SU-DHL-6 (cell line): ENCODE measurements around the gene MS4A18.

Source experiments
- H2AFZ ChIP-seq: fragments of 200-600 bp; sonication (generic); 2 replicates; pipeline ENCODE4 v1.6.1; 2014; ENCODE audit warnings: low read depth, mild to moderate bottlenecking, moderate library complexity, mixed read lengths, antibody characterized with exemption, low read length; ENCODE audit not compliant: severe bottlenecking
- H3F3A ChIP-seq: fragments of 200-600 bp; shearing (Covaris generic); 2 replicates; pipeline ENCODE4 v1.6.0; 2016; ENCODE audit warnings: antibody characterized with exemption, mild to moderate bottlenecking; ENCODE audit not compliant: insufficient read depth
- H3K27ac ChIP-seq: fragments of 200-600 bp; sonication (generic); 2 replicates; pipeline ENCODE4 v1.5.1; 2016; ENCODE audit warnings: low read depth, mild to moderate bottlenecking, low read length, moderate library complexity, mixed read lengths
- H3K27me3 ChIP-seq: fragments of 200-600 bp; sonication (generic), shearing (Covaris generic); 2 replicates; pipeline ENCODE4 v1.6.0; 2014; ENCODE audit warnings: mild to moderate bottlenecking, low read length
- H3K36me3 ChIP-seq: fragments of 200-600 bp; sonication (generic); 2 replicates; pipeline ENCODE4 v1.6.1; 2014; ENCODE audit warnings: mild to moderate bottlenecking, low read length, mixed read lengths
- H3K4me2 ChIP-seq: fragments of 300-600, 200-600 bp; shearing (Covaris generic), sonication (generic); 2 replicates; pipeline ENCODE4 v1.6.0; 2014; ENCODE audit warnings: low read length, low read depth, mild to moderate bottlenecking; ENCODE audit not compliant: poor library complexity, severe bottlenecking
- H3K4me3 ChIP-seq: fragments of 200-600 bp; sonication (generic); 2 replicates; pipeline ENCODE4 v1.5.1; 2014; ENCODE audit warnings: antibody characterized with exemption, low read length, mild to moderate bottlenecking, mixed read lengths; ENCODE audit not compliant: insufficient read depth, poor library complexity, severe bottlenecking
- H3K79me2 ChIP-seq: fragments of 200-600 bp; sonication (generic); 2 replicates; pipeline ENCODE4 v1.6.1; 2014; ENCODE audit warnings: mild to moderate bottlenecking, low read length, moderate library complexity; ENCODE audit not compliant: insufficient read depth
- H3K9ac ChIP-seq: fragments of 200-600 bp; sonication (generic); 2 replicates; pipeline ENCODE4 v1.7.0; 2014; ENCODE audit warnings: mild to moderate bottlenecking, low read length
- H3K9me2 ChIP-seq: fragments of 200-600 bp; sonication (generic); replicated peaks from 2 replicates; pipeline ENCODE4 v1.6.1; 2014; ENCODE audit warnings: low read length; ENCODE audit not compliant: insufficient read depth
- H3K9me3 ChIP-seq: fragments of 200-600 bp; sonication (generic); 2 replicates; pipeline ENCODE4 v1.6.1; 2014; ENCODE audit warnings: low read length, mixed read lengths; ENCODE audit not compliant: insufficient read depth
- H4K20me1 ChIP-seq: fragments of 200-600 bp; sonication (generic); 2 replicates; pipeline ENCODE4 v1.6.1; 2014; ENCODE audit warnings: low read depth, mild to moderate bottlenecking, antibody characterized with exemption, low read length, moderate library complexity, mixed read lengths
- EZH2phosphoT487 ChIP-seq: fragments of 200-600 bp; sonication (generic), shearing (Covaris generic); conservative IDR thresholded peaks from 2 replicates; pipeline ENCODE4 v1.6.1; 2018; ENCODE audit warnings: mild to moderate bottlenecking, antibody characterized with exemption, low read length, moderate library complexity, mixed read lengths
- TF ChIP-seq, protein P1 (sequence below): fragments of 200-600 bp; sonication (generic); IDR thresholded peaks from one replicate; pipeline ENCODE4 v1.5.1; 2017; ENCODE audit warnings: antibody characterized with exemption, mild to moderate bottlenecking, low read length, moderate library complexity; ENCODE audit not compliant: insufficient read depth, poor library complexity, severe bottlenecking

Gene MS4A18

GRCh38 chr11:60747359-60747873 is 22.9 kb downstream of the MS4A18 start:
- Histone ChIP-seq H3K27me3 (0 out of 2 replicates have a peak, but pooled peaks cover 2% of the 10 kb centered on the region), H3K9me2 (no peaks in the 10 kb centered on the region), H2AFZ (no peak overlapping the region), H3K4me3 (no peak overlapping the region), H3K9ac (no peak overlapping the region), H3K36me3 (no peaks in the 10 kb centered on the region), H3K27ac (no peak overlapping the region), H3K79me2 (no peaks in the 10 kb centered on the region), H3K9me3 (no peaks in the 10 kb centered on the region), H3F3A (no peaks in the 10 kb centered on the region), H4K20me1 (no peaks in the 10 kb centered on the region), H3K4me2 (no peak overlapping the region)
- TF ChIP-seq, protein P1, sequence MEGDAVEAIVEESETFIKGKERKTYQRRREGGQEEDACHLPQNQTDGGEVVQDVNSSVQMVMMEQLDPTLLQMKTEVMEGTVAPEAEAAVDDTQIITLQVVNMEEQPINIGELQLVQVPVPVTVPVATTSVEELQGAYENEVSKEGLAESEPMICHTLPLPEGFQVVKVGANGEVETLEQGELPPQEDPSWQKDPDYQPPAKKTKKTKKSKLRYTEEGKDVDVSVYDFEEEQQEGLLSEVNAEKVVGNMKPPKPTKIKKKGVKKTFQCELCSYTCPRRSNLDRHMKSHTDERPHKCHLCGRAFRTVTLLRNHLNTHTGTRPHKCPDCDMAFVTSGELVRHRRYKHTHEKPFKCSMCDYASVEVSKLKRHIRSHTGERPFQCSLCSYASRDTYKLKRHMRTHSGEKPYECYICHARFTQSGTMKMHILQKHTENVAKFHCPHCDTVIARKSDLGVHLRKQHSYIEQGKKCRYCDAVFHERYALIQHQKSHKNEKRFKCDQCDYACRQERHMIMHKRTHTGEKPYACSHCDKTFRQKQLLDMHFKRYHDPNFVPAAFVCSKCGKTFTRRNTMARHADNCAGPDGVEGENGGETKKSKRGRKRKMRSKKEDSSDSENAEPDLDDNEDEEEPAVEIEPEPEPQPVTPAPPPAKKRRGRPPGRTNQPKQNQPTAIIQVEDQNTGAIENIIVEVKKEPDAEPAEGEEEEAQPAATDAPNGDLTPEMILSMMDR, result no peak
- TF ChIP-seq EZH2phosphoT487, result no peak

DNA sequence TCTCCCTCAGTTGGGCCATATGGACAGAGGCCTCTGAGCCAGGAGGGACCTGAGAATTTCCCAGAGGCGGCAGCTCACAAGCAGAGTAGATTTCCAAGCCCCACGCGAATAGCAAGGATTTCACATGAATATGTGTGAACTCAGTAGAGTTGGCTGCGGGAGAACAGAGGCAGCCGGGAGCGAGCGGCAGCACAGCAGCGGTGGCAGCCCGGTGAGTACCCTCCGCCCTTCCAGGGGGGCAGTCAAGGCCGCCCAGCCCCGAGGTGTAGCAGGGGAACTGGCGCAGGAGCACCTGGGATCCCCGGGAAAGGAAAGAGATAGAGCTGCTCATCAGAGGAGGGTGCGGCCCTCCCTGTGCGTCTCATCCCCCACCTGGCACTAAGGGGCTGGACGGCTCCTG is 23.7 kb downstream of the MS4A18 start:
- no peak for TF ChIP-seq EZH2phosphoT487
- TF ChIP-seq, protein P1, result no peak
- H3K4me2 ChIP-seq, result no peak overlapping the region
- no peaks in the 10 kb centered on the region for H3K79me2 ChIP-seq

GRCh38 chr11:60748821-60749220 is 24.3 kb downstream of the MS4A18 start:
- Histone ChIP-seq H3K4me3 (no peak overlapping the region), H3K9me2 (no peaks in the 10 kb centered on the region), H2AFZ (no peak overlapping the region), H3K79me2 (no peaks in the 10 kb centered on the region), H3K36me3 (no peaks in the 10 kb centered on the region), H3K27ac (no peak overlapping the region), H4K20me1 (no peaks in the 10 kb centered on the region), H3F3A (no peaks in the 10 kb centered on the region), H3K4me2 (no peak overlapping the region), H3K9ac (no peak overlapping the region), H3K9me3 (no peaks in the 10 kb centered on the region), H3K27me3 (0 out of 2 replicates have a peak, but pooled peaks cover 2% of the 10 kb centered on the region)
- TF ChIP-seq EZH2phosphoT487, result no peak
- TF ChIP-seq, protein P1, result no peak

More for the DNA sequence above, 23.7 kb downstream of the MS4A18 start:
- H3K9me3 ChIP-seq, result no peaks in the 10 kb centered on the region
- H3F3A ChIP-seq, result no peaks in the 10 kb centered on the region
- H3K27me3 ChIP-seq, result 0 out of 2 replicates have a peak, but pooled peaks cover 2% of the 10 kb centered on the region
- H3K9me2 ChIP-seq, result no peaks in the 10 kb centered on the region
- no peak overlapping the region for H3K9ac ChIP-seq
- H4K20me1 ChIP-seq, result no peaks in the 10 kb centered on the region
- no peak overlapping the region for H3K27ac ChIP-seq
- H2AFZ ChIP-seq, result no peak overlapping the region
- no peak overlapping the region for H3K4me3 ChIP-seq
- H3K36me3 ChIP-seq, result no peaks in the 10 kb centered on the region
